GM21360 (cell line): ENCODE data around the gene B3GAT3.
A peak's percentile ranks its signal among the peaks of the same experiment; 100 is the strongest.
"Not testable (repeated sequence)": the region's sequence is repeated elsewhere in the genome, so short reads cannot be mapped to it uniquely, and the experiment has no call there.

Experiments used
- ATAC-seq: cut with Tn5 transposase; IDR thresholded peaks from one replicate; pipeline ENCODE4 v1.9.1; 2021; ENCODE audit warnings: mild to moderate bottlenecking, moderate library complexity; ENCODE audit not compliant: unreplicated experiment

The B3GAT3 gene

GRCh38 chr11:62580959-62581715 lies 40.6 kb downstream of the B3GAT3 start:
- no peak for ATAC-seq

- no peak for ATAC-seq
Measured at GRCh38 chr11:62579252-62579651, 42.5 kb downstream of the B3GAT3 start.

- ATAC-seq: no peak
Measured at GRCh38 chr11:62578541-62578940, 43.2 kb downstream of the B3GAT3 start.

- ATAC-seq: no peak
Measured at GRCh38 chr11:62577046-62577714, 44.6 kb downstream of the B3GAT3 start.

GRCh38 chr11:62575837-62576236 lies 45.9 kb downstream of the B3GAT3 start:
- ATAC-seq: no peak

GRCh38 chr11:62575156-62575555 lies 46.6 kb downstream of the B3GAT3 start:
- no peak for ATAC-seq

- ATAC-seq: peak; percentile 5
Measured at GRCh38 chr11:62574363-62575071, 47.3 kb downstream of the B3GAT3 start.

- ATAC-seq: peak; percentile 78
Measured at GRCh38 chr11:62573592-62574362, 48.0 kb downstream of the B3GAT3 start, which contains the start of gene EEF1G. TSS of gene EEF1G (minus strand) at chr11:62573891. CDS start at chr11:62573842, 49 bp downstream.

GRCh38 chr11:62573006-62573591 lies 48.7 kb downstream of the B3GAT3 start:
- no peak for ATAC-seq

GRCh38 chr11:62572431-62572830 lies 49.4 kb downstream of the B3GAT3 start:
- no peak for ATAC-seq

- ATAC-seq: not testable (repeated sequence)
Measured at GRCh38 chr11:62571493-62571892, 50.3 kb downstream of the B3GAT3 start.

- not testable (repeated sequence) for ATAC-seq
Measured at GRCh38 chr11:62570903-62571302, 50.9 kb downstream of the B3GAT3 start.

- no peak for ATAC-seq
Measured at GRCh38 chr11:62569611-62570010, 52.2 kb downstream of the B3GAT3 start.

- no peak for ATAC-seq
Measured at GRCh38 chr11:62567018-62567633, 54.7 kb downstream of the B3GAT3 start.

GRCh38 chr11:62566247-62566646 lies 55.5 kb downstream of the B3GAT3 start:
- ATAC-seq: no peak
